GM10266 (cell line): ENCODE measurements around the gene PLB1.

Experiments
- DNase-seq: peaks from one replicate; pipeline ENCODE4 v3.0.0; 2012; ENCODE audit errors: extremely low spot score
- TF ChIP-seq, protein P1 (sequence below): IDR thresholded peaks from 2 replicates; pipeline ENCODE4 v1.5.1; 2012; ENCODE audit warnings: mild to moderate bottlenecking, low read depth; ENCODE audit not compliant: control insufficient read depth, insufficient read depth; ENCODE audit errors: missing control alignments

PLB1 gene

GRCh38 chr2:28525481-28525880, 29.6 kb downstream of the PLB1 start:
- no peak for DNase-seq
- TF ChIP-seq, protein P1, sequence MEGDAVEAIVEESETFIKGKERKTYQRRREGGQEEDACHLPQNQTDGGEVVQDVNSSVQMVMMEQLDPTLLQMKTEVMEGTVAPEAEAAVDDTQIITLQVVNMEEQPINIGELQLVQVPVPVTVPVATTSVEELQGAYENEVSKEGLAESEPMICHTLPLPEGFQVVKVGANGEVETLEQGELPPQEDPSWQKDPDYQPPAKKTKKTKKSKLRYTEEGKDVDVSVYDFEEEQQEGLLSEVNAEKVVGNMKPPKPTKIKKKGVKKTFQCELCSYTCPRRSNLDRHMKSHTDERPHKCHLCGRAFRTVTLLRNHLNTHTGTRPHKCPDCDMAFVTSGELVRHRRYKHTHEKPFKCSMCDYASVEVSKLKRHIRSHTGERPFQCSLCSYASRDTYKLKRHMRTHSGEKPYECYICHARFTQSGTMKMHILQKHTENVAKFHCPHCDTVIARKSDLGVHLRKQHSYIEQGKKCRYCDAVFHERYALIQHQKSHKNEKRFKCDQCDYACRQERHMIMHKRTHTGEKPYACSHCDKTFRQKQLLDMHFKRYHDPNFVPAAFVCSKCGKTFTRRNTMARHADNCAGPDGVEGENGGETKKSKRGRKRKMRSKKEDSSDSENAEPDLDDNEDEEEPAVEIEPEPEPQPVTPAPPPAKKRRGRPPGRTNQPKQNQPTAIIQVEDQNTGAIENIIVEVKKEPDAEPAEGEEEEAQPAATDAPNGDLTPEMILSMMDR, result no peak

- DNase-seq, result no peak
These were observed 30.8 kb downstream of the PLB1 start for GRCh38 chr2:28526527-28527132.

DNA sequence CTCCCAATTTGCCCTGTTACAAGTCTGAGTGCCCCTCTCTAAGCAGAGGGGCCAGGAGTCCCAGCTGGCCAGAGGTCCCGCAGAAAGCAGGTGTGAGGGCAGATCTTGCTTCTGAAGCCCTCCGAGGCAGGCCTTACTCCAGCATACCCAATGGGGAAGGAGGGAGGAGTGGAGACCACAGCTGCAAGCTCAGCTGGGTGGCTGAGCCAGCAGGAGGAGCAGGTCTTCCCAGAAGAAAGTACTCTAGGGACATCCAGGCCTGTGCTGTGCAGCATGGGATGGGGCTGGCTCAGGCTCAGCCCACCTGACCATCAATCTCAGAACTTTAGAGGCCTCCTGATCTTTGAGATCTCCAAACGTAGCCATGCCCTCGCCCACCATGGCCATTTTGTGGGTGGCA, 31.3 kb downstream of the PLB1 start:
- no peak for DNase-seq
- TF ChIP-seq, protein P1, result no peak

More at GRCh38 chr2:28526527-28527132, 30.8 kb downstream of the PLB1 start:
- TF ChIP-seq, protein P1, result no peak

GRCh38 chr2:28528206-28528605, 32.3 kb downstream of the PLB1 start:
- DNase-seq, result no peak
- TF ChIP-seq, protein P1, result no peak

- no peak for DNase-seq
- TF ChIP-seq, protein P1, result no peak
These were observed 34.9 kb downstream of the PLB1 start for GRCh38 chr2:28530782-28531181.

GRCh38 chr2:28532399-28532798, 36.5 kb downstream of the PLB1 start:
- no peak for DNase-seq
- TF ChIP-seq, protein P1, result no peak

- DNase-seq, result no peak
- TF ChIP-seq, protein P1, result no peak
These were observed 37.3 kb downstream of the PLB1 start for GRCh38 chr2:28533044-28533680.
